ENCODE data around the gene RANGAP1.

The RANGAP1 gene

GRCh38 chr22:41285820-41286638, at the start of gene RANGAP1:
RANGAP1 (minus strand) TSS chr22:41286187; CDS start chr22:41281044, 5,143 bp downstream.
- DNase-seq, result peak; percentile 98

GRCh38 chr22:41334951-41335635, 49.1 kb upstream of the RANGAP1 start:
- no peak for DNase-seq

GRCh38 chr22:41334215-41334614, 48.2 kb upstream of the RANGAP1 start:
- DNase-seq, result no peak

GRCh38 chr22:41333806-41334205, 47.8 kb upstream of the RANGAP1 start:
- no peak for DNase-seq

- no peak for DNase-seq
These were observed 46.4 kb upstream of the RANGAP1 start for GRCh38 chr22:41332217-41332939.

- DNase-seq, result no peak
These were observed 44.2 kb upstream of the RANGAP1 start for GRCh38 chr22:41330169-41330568.

GRCh38 chr22:41327124-41327523, 41.1 kb upstream of the RANGAP1 start:
- DNase-seq, result no peak

GRCh38 chr22:41324821-41325528, 39.0 kb upstream of the RANGAP1 start:
- no peak for DNase-seq

GRCh38 chr22:41320416-41321240, 34.6 kb upstream of the RANGAP1 start:
- DNase-seq, result no peak

GRCh38 chr22:41315586-41315985, 29.6 kb upstream of the RANGAP1 start:
- no peak for DNase-seq

- no peak for DNase-seq
These were observed 28.8 kb upstream of the RANGAP1 start for GRCh38 chr22:41314821-41315220.

GRCh38 chr22:41311487-41311886, 25.5 kb upstream of the RANGAP1 start:
- no peak for DNase-seq

- no peak for DNase-seq
These were observed 24.3 kb upstream of the RANGAP1 start for GRCh38 chr22:41310336-41310735.

GRCh38 chr22:41308544-41308947, 22.6 kb upstream of the RANGAP1 start:
- no peak for DNase-seq

GRCh38 chr22:41308054-41308453, 22.1 kb upstream of the RANGAP1 start:
- DNase-seq, result no peak

GRCh38 chr22:41305646-41306045, 19.7 kb upstream of the RANGAP1 start:
- no peak for DNase-seq

GRCh38 chr22:41302811-41303210, 16.8 kb upstream of the RANGAP1 start:
- DNase-seq, result no peak

- no peak for DNase-seq
These were observed 16.2 kb upstream of the RANGAP1 start for GRCh38 chr22:41302021-41302767.

GRCh38 chr22:41301085-41302020, 15.4 kb upstream of the RANGAP1 start, which contains the start of gene ZC3H7B:
ZC3H7B (plus strand) TSS chr22:41301525; CDS start chr22:41320661, 19,136 bp downstream.
- DNase-seq, result peak; percentile 72

- no peak for DNase-seq
These were observed 14.7 kb upstream of the RANGAP1 start for GRCh38 chr22:41300661-41301060.

All from GDM1 (cell line).